ENCODE measurements around the gene BMAL1. TPM values are rescaled to one million over a fixed set of nuclear protein-coding genes. Genes with fewer than 3 reads are reported as not detected.
"Not testable (repeated sequence)": the region's sequence is repeated elsewhere in the genome, so short reads cannot be mapped to it uniquely, and the experiment has no call there.

Gene BMAL1
- total and polyA plus RNA-seq, 3 experiments from 2014 or later = 25.2 to 29.4 (median 29.2) TPM

GRCh38 chr11:13423372-13423771 lies 145.8 kb downstream of the BMAL1 start:
- Mint-ChIP-seq H3K4me1 (peaks cover 31 to 58% (median 44%) of the 10 kb centered on the region in 3 donors), H3K27ac (no peak overlapping the region), H3K36me3 (peaks cover 11 to 33% (median 20%) of the 10 kb centered on the region in 3 donors), H3K4me3 (no peak overlapping the region), H3K9me3 (peaks cover 8 to 21% (median 18%) of the 10 kb centered on the region in 5 donors), H3K27me3 (no peaks in the 10 kb centered on the region)
- Histone ChIP-seq H3K36me3 (ENCODE audit: insufficient read depth, low read length) (no peaks in the 10 kb centered on the region), H3K4me1 (ENCODE audit: insufficient read depth, low read length) (no peaks in the 10 kb centered on the region), H3K27ac (ENCODE audit: low read depth, low read length) (no peak overlapping the region), H3K4me3 (ENCODE audit: low read length) (no peak overlapping the region), H3K9me3 (ENCODE audit: low read length) (no peaks in the 10 kb centered on the region), H3K27me3 (ENCODE audit: insufficient read depth, low read length, poor library complexity, severe bottlenecking) (no peaks in the 10 kb centered on the region)
- no peak for DNase-seq
- CTCF ChIA-PET = interaction anchor here (0.6 kb wide), 1 partner anchor 84 kb away, joined by 3 read pairs; no protein-coding TSS in a partner anchor
- POLR2A ChIA-PET = no interaction called here

DNA sequence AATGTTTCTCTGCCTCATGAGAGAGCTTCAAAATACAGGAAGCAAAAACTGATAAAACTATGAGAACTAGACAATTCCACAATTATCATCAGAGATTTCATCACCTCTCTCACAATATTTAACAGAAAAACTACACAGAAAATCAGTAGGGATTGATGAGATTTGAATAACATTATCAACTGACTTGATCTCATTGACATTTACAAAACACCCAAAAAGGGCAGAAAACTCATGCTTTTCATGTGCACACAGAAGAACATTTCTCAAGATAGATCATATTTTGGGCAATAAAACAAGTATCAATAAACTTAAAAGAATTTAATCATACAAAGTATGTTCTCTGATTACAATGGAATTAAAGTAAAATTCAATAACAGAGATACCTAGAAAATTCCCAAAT lies 149.8 kb downstream of the BMAL1 start:
- Mint-ChIP-seq H3K4me3 (no peak overlapping the region), H3K27me3 (no peaks in the 10 kb centered on the region), H3K27ac (no peak overlapping the region), H3K36me3 (peaks cover 14 to 40% (median 25%) of the 10 kb centered on the region in 3 donors), H3K9me3 (peaks cover 15 to 27% (median 25%) of the 10 kb centered on the region in 5 donors), H3K4me1 (peaks cover 39 to 78% (median 55%) of the 10 kb centered on the region in 3 donors)
- no peak for DNase-seq
- no peaks in the 10 kb centered on the region for H3K36me3 ChIP-seq (ENCODE audit: insufficient read depth, low read length)
- ChIA-PET CTCF (no interaction called here), POLR2A (no interaction called here)
- no peaks in the 10 kb centered on the region for H3K9me3 ChIP-seq (ENCODE audit: low read length)
- H3K4me1 ChIP-seq (ENCODE audit: insufficient read depth, low read length) = no peaks in the 10 kb centered on the region
- no peak overlapping the region for H3K27ac ChIP-seq (ENCODE audit: low read depth, low read length)
- H3K4me3 ChIP-seq (ENCODE audit: low read length) = no peak overlapping the region
- H3K27me3 ChIP-seq (ENCODE audit: insufficient read depth, low read length, poor library complexity, severe bottlenecking) = no peaks in the 10 kb centered on the region

GRCh38 chr11:13429288-13429687 lies 151.7 kb downstream of the BMAL1 start:
- Histone ChIP-seq H3K4me3 (ENCODE audit: low read length) (no peak overlapping the region), H3K27ac (ENCODE audit: low read depth, low read length) (no peak overlapping the region), H3K9me3 (ENCODE audit: low read length) (no peaks in the 10 kb centered on the region), H3K4me1 (ENCODE audit: insufficient read depth, low read length) (no peaks in the 10 kb centered on the region), H3K36me3 (ENCODE audit: insufficient read depth, low read length) (no peaks in the 10 kb centered on the region), H3K27me3 (ENCODE audit: insufficient read depth, low read length, poor library complexity, severe bottlenecking) (no peaks in the 10 kb centered on the region)
- peaks cover 14 to 40% (median 24%) of the 10 kb centered on the region in 3 donors for H3K36me3 Mint-ChIP-seq
- no peak for DNase-seq
- POLR2A ChIA-PET = no interaction called here
- peaks cover 40 to 75% (median 59%) of the 10 kb centered on the region in 3 donors for H3K4me1 Mint-ChIP-seq
- H3K27me3 Mint-ChIP-seq = no peaks in the 10 kb centered on the region
- peaks cover 15 to 27% (median 25%) of the 10 kb centered on the region in 5 donors for H3K9me3 Mint-ChIP-seq
- CTCF ChIA-PET = no interaction called here
- H3K27ac Mint-ChIP-seq = no peak overlapping the region
- no peak overlapping the region for H3K4me3 Mint-ChIP-seq

GRCh38 chr11:13429836-13430235 lies 152.2 kb downstream of the BMAL1 start:
- ChIA-PET POLR2A (no interaction called here), CTCF (no interaction called here)
- Mint-ChIP-seq H3K36me3 (peaks cover 16 to 40% (median 24%) of the 10 kb centered on the region in 3 donors), H3K4me3 (no peak overlapping the region), H3K27me3 (no peaks in the 10 kb centered on the region), H3K4me1 (peaks cover 40 to 75% (median 59%) of the 10 kb centered on the region in 3 donors), H3K27ac (no peak overlapping the region), H3K9me3 (peaks cover 15 to 27% (median 25%) of the 10 kb centered on the region in 5 donors)
- H3K4me3 ChIP-seq (ENCODE audit: low read length) = no peak overlapping the region
- no peak for DNase-seq
- no peaks in the 10 kb centered on the region for H3K36me3 ChIP-seq (ENCODE audit: insufficient read depth, low read length)
- H3K9me3 ChIP-seq (ENCODE audit: low read length) = no peaks in the 10 kb centered on the region
- no peaks in the 10 kb centered on the region for H3K4me1 ChIP-seq (ENCODE audit: insufficient read depth, low read length)
- H3K27me3 ChIP-seq (ENCODE audit: insufficient read depth, low read length, poor library complexity, severe bottlenecking) = no peaks in the 10 kb centered on the region
- no peak overlapping the region for H3K27ac ChIP-seq (ENCODE audit: low read depth, low read length)

DNA sequence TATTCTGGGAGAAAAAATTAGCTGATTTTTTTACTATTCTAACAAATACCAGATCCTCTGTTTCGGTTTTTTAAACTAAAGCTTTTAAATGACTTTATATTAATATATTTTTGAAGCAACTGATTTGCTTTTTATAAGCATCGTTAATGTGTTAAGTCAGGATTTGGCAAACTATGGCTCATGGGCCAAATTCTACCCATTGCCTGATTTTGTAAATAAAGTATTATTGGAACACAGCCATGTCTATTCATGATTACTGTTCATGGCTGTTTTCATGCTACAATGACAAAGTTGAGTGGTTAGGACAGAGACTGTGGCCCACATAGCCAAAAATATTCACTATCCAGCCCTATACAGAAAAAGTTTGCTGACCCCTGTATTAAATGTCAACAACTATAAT lies 155.8 kb downstream of the BMAL1 start:
- Mint-ChIP-seq H3K4me3 (no peak overlapping the region), H3K4me1 (peaks cover 43 to 72% (median 67%) of the 10 kb centered on the region in 3 donors)
- no peaks in the 10 kb centered on the region for H3K27me3 ChIP-seq (ENCODE audit: insufficient read depth, low read length, poor library complexity, severe bottlenecking)

DNA sequence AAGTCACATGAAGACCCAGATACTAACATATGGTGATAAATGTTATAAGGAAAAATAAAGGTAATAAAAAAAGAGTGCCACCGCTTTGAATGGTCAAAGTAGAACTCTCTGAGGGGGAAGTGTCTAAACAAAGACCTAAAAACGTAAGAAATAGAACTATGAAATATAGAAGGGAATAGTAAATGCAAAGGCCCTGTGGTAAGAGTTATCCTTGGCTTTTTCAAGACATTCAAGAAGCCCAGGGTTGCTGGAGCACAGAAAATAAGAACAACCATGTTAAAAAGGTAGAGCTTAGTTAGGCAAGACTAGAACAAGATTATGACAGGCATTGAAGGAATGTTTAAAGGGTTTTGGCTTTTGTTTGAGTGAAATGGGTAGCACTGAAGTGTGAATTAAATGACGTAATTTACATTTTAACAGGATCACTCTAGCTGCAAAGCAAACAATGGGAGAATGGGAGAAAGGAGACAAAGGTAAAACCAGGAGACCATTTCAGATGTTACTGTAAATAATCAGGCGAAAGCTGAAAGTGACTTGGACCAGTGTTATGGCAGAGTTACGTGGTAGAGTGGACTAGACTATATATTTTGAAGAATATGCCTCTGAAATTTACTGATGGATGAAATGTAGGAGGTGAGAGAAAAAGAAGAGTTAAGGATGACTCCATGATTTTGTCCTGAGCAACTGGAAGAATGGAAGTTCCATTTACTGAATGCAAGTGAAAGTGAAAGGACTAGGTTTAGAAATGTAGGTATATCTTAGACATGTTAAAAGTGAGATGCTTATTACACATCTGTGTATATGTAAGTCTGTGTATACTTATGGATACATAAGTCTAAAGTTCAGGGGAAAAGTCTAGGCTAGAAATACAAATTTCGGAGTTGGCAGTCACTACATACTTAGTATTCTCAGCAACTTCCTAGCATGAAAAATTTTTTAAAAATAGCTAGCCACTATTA lies 156.9 kb downstream of the BMAL1 start:
- Mint-ChIP-seq H3K27ac (peak overlapping the region in 3 of 8 donors; percentile 32 to 37 (median 32)), H3K27me3 (no peaks in the 10 kb centered on the region), H3K9me3 (peaks cover 0 to 6% (median 0%) of the 10 kb centered on the region in 5 donors), H3K36me3 (peaks cover 12 to 16% (median 14%) of the 10 kb centered on the region in 3 donors), H3K4me1 (peaks cover 42 to 69% (median 67%) of the 10 kb centered on the region in 3 donors), H3K4me3 (peak overlapping the region in 1 of 7 donors; percentile 2)
- POLR2A ChIA-PET = no interaction called here
- CTCF ChIA-PET = no interaction called here
- no peaks in the 10 kb centered on the region for H3K9me3 ChIP-seq (ENCODE audit: low read length)
- no peaks in the 10 kb centered on the region for H3K36me3 ChIP-seq (ENCODE audit: insufficient read depth, low read length)
- no peaks in the 10 kb centered on the region for H3K4me1 ChIP-seq (ENCODE audit: insufficient read depth, low read length)
- H3K4me3 ChIP-seq (ENCODE audit: low read length) = no peak overlapping the region
- no peaks in the 10 kb centered on the region for H3K27me3 ChIP-seq (ENCODE audit: insufficient read depth, low read length, poor library complexity, severe bottlenecking)
- no peak overlapping the region for H3K27ac ChIP-seq (ENCODE audit: low read depth, low read length)
- no peak for DNase-seq

More for the DNA sequence above, 155.8 kb downstream of the BMAL1 start:
- peak overlapping the region in 1 of 8 donors; percentile 6 for H3K27ac Mint-ChIP-seq
- POLR2A ChIA-PET = no interaction called here
- CTCF ChIA-PET = no interaction called here
- Histone ChIP-seq H3K27ac (ENCODE audit: low read depth, low read length) (no peak overlapping the region), H3K9me3 (ENCODE audit: low read length) (no peaks in the 10 kb centered on the region), H3K36me3 (ENCODE audit: insufficient read depth, low read length) (no peaks in the 10 kb centered on the region), H3K4me3 (ENCODE audit: low read length) (no peak overlapping the region), H3K4me1 (ENCODE audit: insufficient read depth, low read length) (no peaks in the 10 kb centered on the region)
- DNase-seq = no peak
- peaks cover 11 to 23% (median 17%) of the 10 kb centered on the region in 3 donors for H3K36me3 Mint-ChIP-seq
- peaks cover 2 to 12% (median 6%) of the 10 kb centered on the region in 5 donors for H3K9me3 Mint-ChIP-seq
- no peaks in the 10 kb centered on the region for H3K27me3 Mint-ChIP-seq

GRCh38 chr11:13436836-13437235 lies 159.2 kb downstream of the BMAL1 start:
- H3K4me3 Mint-ChIP-seq; POLR2A ChIA-PET; H3K27ac ChIP-seq (ENCODE audit: low read depth, low read length); H3K4me3 ChIP-seq (ENCODE audit: low read length); DNase-seq; H3K36me3 ChIP-seq (ENCODE audit: insufficient read depth, low read length); H3K4me1 ChIP-seq (ENCODE audit: insufficient read depth, low read length); H3K9me3 ChIP-seq (ENCODE audit: low read length); H3K27me3 ChIP-seq (ENCODE audit: insufficient read depth, low read length, poor library complexity, severe bottlenecking); CTCF ChIA-PET; H3K27ac Mint-ChIP-seq; H3K9me3 Mint-ChIP-seq; H3K27me3 Mint-ChIP-seq: not testable (repeated sequence)
- peaks cover 53 to 78% (median 63%) of the 10 kb centered on the region in 3 donors for H3K4me1 Mint-ChIP-seq
- peaks cover 4 to 10% (median 5%) of the 10 kb centered on the region in 3 donors for H3K36me3 Mint-ChIP-seq
